K562 (cell line): ENCODE results near the gene COL9A2. TPM values are rescaled to one million over a fixed set of nuclear protein-coding genes. Genes with fewer than 3 reads are reported as not detected.

Experiments used
- ATF1 ChIP-seq, 2 experiments: fragments of 450-650 bp in 1 of 2; IDR thresholded peaks; 2 replicates each; pipeline ENCODE4 v1.6.1; 2016; ENCODE audit warnings: missing compliant biosample characterization in 1 of 2, missing genetic modification characterization in 1 of 2
- CC2D1A ChIP-seq: fragments of 450-650 bp; IDR thresholded peaks from 2 replicates; pipeline ENCODE4 v1.6.1; 2017; ENCODE audit warnings: mild to moderate bottlenecking
- MXI1 ChIP-seq: IDR thresholded peaks from 2 replicates; pipeline ENCODE4 v1.6.1; 2011; ENCODE audit warnings: low read depth, mild to moderate bottlenecking, improper control_type of control experiment, low read length
- SMC3 ChIP-seq: conservative IDR thresholded peaks from 2 replicates; pipeline ENCODE4 v1.6.1; 2011; ENCODE audit warnings: low read depth, low read length, improper control_type of control experiment; ENCODE audit not compliant: insufficient read depth
- SRSF7 ChIP-seq: fragments of 200-400 bp; formaldehyde crosslinking; optimal IDR thresholded peaks from 2 replicates; pipeline ENCODE3; 2017; ENCODE audit warnings: mild to moderate bottlenecking, low read depth, low read length
- ZNF239 ChIP-seq: fragments of 250-450 bp; sonication (Bioruptor Pico); IDR thresholded peaks from 2 replicates; pipeline ENCODE4 v1.4.0; 2020; ENCODE audit warnings: mild to moderate bottlenecking
- polyA plus RNA-seq, 8 experiments: library from polyadenylated mRNA; depleted of rRNA in 4 of 8; stranded (reverse) in 5 of 8; unstranded in 3 of 8; fragments of >200 nt; fragmentation: Nextera tagmentation in 2 of 8; fragmentation: Illumina TruSeq in 1 of 8; extraction: Ambion mirVana in 2 of 8; extraction: Trizol in 1 of 8; gene quantifications; 2 replicates each; pipeline versions ENCODE4 v1.2.1 to v1.2.3, GENCODE V29; 2011 to 2014; ENCODE audit warnings: inconsistent platforms in 1 of 8, missing spikeins in 1 of 8
- total RNA-seq, 7 experiments: library from RNA; depleted of rRNA in 6 of 7; stranded (reverse); fragments of >200 nt in 6 of 7; fragmentation: Illumina TruSeq in 2 of 7; extraction: Trizol in 2 of 7; gene quantifications; 2 replicates each; pipeline versions ENCODE4 v1.2.1 to v1.2.3, GENCODE V29; 2011 to 2021; ENCODE audit warnings: low replicate concordance in 1 of 7
- TF ChIP-seq, protein P1 (sequence below), 2 experiments: fragments of 450-650 bp; formaldehyde crosslinking in 1 of 2; IDR thresholded peaks; 2 replicates each; pipeline versions ENCODE4 v1.4.0 to v1.6.1; 2014 to 2020; ENCODE audit warnings: mild to moderate bottlenecking in 2 of 2, borderline replicate concordance in 1 of 2, low read depth in 1 of 2
- TF ChIP-seq, protein P2 (sequence below), 3 experiments: IDR thresholded peaks in 2 of 3; conservative IDR thresholded peaks in 1 of 3; 2 replicates each; pipeline ENCODE4 v1.5.1; 2011 to 2012; ENCODE audit warnings: low read length in 3 of 3, mild to moderate bottlenecking in 3 of 3, control low read depth in 2 of 3, improper control_type of control experiment in 1 of 3, inconsistent platforms in 1 of 3, low read depth in 1 of 3, mixed read lengths in 1 of 3, moderate library complexity in 1 of 3; ENCODE audit not compliant: insufficient read depth in 2 of 3

Gene COL9A2
- total and polyA plus RNA-seq, 9 of the 15 experiments (the other 6 are each of a cell fraction or from before 2014, with no cell fraction given) = 0.03 to 2.2 (median 0.31) TPM

DNA sequence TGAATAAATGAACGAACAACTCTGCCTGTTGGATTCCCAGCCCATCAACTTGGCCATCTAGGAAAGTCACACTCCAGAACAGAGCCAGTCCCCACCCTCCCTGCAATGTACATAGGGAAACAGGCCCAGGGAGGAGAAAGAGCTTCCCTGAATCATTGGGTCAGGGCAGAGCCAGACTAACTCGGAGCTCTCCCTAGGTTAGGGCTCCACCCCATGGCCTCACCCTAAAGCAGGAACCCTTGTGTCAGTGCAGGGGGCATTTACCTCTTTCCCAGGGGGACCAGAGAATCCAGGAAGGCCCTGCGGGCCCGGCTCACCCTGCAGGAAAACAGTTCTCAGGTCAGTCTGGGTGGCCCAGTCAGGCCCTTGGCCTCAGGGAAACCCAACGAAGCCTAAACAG, 11.6 kb downstream of the COL9A2 start (continued):
- TF ChIP-seq, protein P1, sequence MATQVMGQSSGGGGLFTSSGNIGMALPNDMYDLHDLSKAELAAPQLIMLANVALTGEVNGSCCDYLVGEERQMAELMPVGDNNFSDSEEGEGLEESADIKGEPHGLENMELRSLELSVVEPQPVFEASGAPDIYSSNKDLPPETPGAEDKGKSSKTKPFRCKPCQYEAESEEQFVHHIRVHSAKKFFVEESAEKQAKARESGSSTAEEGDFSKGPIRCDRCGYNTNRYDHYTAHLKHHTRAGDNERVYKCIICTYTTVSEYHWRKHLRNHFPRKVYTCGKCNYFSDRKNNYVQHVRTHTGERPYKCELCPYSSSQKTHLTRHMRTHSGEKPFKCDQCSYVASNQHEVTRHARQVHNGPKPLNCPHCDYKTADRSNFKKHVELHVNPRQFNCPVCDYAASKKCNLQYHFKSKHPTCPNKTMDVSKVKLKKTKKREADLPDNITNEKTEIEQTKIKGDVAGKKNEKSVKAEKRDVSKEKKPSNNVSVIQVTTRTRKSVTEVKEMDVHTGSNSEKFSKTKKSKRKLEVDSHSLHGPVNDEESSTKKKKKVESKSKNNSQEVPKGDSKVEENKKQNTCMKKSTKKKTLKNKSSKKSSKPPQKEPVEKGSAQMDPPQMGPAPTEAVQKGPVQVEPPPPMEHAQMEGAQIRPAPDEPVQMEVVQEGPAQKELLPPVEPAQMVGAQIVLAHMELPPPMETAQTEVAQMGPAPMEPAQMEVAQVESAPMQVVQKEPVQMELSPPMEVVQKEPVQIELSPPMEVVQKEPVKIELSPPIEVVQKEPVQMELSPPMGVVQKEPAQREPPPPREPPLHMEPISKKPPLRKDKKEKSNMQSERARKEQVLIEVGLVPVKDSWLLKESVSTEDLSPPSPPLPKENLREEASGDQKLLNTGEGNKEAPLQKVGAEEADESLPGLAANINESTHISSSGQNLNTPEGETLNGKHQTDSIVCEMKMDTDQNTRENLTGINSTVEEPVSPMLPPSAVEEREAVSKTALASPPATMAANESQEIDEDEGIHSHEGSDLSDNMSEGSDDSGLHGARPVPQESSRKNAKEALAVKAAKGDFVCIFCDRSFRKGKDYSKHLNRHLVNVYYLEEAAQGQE (IDR thresholded peaks at IDR 0.05; ENCODE audit: borderline replicate concordance) = peak; percentile 87
- TF ChIP-seq, protein P1 (CRISPR knock-in tag; IDR thresholded peaks at IDR 0.05; ENCODE audit: low read depth) = no peak
- TF ChIP-seq SMC3 = peak; percentile 85
- no peak for TF ChIP-seq MXI1
- TF ChIP-seq, protein P2, sequence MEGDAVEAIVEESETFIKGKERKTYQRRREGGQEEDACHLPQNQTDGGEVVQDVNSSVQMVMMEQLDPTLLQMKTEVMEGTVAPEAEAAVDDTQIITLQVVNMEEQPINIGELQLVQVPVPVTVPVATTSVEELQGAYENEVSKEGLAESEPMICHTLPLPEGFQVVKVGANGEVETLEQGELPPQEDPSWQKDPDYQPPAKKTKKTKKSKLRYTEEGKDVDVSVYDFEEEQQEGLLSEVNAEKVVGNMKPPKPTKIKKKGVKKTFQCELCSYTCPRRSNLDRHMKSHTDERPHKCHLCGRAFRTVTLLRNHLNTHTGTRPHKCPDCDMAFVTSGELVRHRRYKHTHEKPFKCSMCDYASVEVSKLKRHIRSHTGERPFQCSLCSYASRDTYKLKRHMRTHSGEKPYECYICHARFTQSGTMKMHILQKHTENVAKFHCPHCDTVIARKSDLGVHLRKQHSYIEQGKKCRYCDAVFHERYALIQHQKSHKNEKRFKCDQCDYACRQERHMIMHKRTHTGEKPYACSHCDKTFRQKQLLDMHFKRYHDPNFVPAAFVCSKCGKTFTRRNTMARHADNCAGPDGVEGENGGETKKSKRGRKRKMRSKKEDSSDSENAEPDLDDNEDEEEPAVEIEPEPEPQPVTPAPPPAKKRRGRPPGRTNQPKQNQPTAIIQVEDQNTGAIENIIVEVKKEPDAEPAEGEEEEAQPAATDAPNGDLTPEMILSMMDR (IDR thresholded peaks at IDR 0.05 in 2 of 3, conservative IDR thresholded peaks at IDR 0.05 in 1 of 3; ENCODE audit: insufficient read depth in 2 of 3, low read depth in 1 of 3, low read length in 3 of 3) = peak; percentile 74 to 78 (median 76)
- peak; percentile 25; the same call in 1 of the 2 replicates for TF ChIP-seq CC2D1A
- no peak for TF ChIP-seq ZNF239 (CRISPR knock-in tag)
- TF ChIP-seq SRSF7 = no peak
- TF ChIP-seq ATF1 (CRISPR knock-in tag; IDR thresholded peaks at IDR 0.05) = no peak
- TF ChIP-seq ATF1 (tag; IDR thresholded peaks at IDR 0.05) = no peak
